ENCODE data around the gene EFHC1. TPM values are rescaled to one million over a fixed set of nuclear protein-coding genes. Genes with fewer than 3 reads are reported as not detected.

Gene EFHC1
- total and polyA plus RNA-seq, 2 of the 13 experiments (the other 11 are each of a cell fraction or from before 2014, with no cell fraction given), result 23.4 to 29.5 TPM

DNA sequence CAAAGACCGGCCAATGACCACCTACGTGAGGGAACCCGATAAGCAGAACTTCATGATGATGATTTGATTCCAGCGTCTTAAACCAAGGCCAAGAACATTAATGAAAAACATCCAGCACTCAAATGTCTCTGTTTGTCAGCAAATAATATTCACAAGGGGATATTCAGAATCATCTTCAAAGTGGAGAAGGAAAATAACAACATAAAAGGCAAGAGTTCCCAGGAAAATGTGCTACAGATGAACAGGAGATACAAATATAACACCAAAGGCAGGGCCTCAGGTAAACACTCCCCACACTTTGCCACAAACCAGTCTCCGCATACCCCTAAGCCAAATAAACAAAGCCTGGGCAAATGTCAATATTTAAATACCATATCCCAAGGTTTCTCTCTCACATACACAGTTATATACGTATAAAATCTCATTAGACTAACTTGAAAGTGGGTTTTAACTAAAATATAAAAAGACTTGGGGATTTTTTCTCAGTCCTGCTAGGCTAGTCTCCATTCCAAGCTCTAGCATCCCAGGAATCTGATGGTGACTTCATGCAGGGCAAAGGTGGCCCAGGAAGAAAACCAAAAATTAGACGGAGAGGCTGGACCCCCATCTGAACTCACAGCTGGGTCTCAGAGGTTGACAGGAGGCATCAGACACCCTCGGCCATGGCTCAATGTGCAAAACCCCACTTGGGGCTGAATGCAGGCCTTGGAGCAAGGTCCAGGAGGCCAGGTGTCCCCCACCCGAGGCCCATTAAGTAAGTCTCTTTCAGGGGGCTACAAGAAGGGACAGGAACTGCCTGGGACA lies 124.7 kb downstream of the EFHC1 start (continued):
- TF ChIP-seq, protein P1, sequence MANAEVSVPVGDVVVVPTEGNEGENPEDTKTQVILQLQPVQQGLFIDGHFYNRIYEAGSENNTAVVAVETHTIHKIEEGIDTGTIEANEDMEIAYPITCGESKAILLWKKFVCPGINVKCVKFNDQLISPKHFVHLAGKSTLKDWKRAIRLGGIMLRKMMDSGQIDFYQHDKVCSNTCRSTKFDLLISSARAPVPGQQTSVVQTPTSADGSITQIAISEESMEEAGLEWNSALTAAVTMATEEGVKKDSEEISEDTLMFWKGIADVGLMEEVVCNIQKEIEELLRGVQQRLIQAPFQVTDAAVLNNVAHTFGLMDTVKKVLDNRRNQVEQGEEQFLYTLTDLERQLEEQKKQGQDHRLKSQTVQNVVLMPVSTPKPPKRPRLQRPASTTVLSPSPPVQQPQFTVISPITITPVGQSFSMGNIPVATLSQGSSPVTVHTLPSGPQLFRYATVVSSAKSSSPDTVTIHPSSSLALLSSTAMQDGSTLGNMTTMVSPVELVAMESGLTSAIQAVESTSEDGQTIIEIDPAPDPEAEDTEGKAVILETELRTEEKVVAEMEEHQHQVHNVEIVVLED (CRISPR knock-in tag; IDR thresholded peaks at IDR 0.05; ENCODE audit: borderline replicate concordance), result peak; percentile 32; the same call in 1 of the 2 replicates
- TF ChIP-seq MEIS1 (CRISPR knock-in tag; IDR thresholded peaks at IDR 0.05; ENCODE audit: borderline replicate concordance) (peak; percentile 46; the same call in 1 of the 2 replicates), JUN (CRISPR knock-in tag; IDR thresholded peaks at IDR 0.05) (no peak), SKI (IDR thresholded peaks at IDR 0.05; ENCODE audit: partially characterized antibody) (no peak), POLR2G (IDR thresholded peaks at IDR 0.05; ENCODE audit: low read depth, low read length) (0 out of 2 replicates have a peak, but pooled peaks have one; percentile 13), CBX2 (IDR thresholded peaks at IDR 0.05; ENCODE audit: low read depth, low read length) (no peak), CBX2 (CRISPR knock-in tag; IDR thresholded peaks at IDR 0.05; ENCODE audit: low read depth) (no peak), KAT8 (CRISPR knock-in tag; IDR thresholded peaks at IDR 0.05) (peak; percentile 45), FOXA1 (IDR thresholded peaks at IDR 0.05) (peak; percentile 69; the same call in 1 of the 2 replicates), FOXA1 (CRISPR knock-in tag; IDR thresholded peaks at IDR 0.05) (peak; percentile 84), ZNF350 (CRISPR knock-in tag; IDR thresholded peaks at IDR 0.05; ENCODE audit: borderline replicate concordance, low read depth) (peak; percentile 43; the same call in 1 of the 2 replicates), NFKBIZ (CRISPR knock-in tag; IDR thresholded peaks at IDR 0.05) (0 out of 2 replicates have a peak, but pooled peaks have one; percentile 34), SRY (CRISPR knock-in tag; IDR thresholded peaks at IDR 0.05) (no peak), TBX3 (IDR thresholded peaks at IDR 0.05; ENCODE audit: borderline replicate concordance) (peak; percentile 62), NR2F6 (IDR thresholded peaks at IDR 0.05) (peak; percentile 66; the same call in 1 of the 2 replicates), NR2F6 (CRISPR knock-in tag; IDR thresholded peaks at IDR 0.05) (no peak; the same call in 1 of the 2 replicates), HES4 (CRISPR knock-in tag; IDR thresholded peaks at IDR 0.05; ENCODE audit: borderline replicate concordance) (no peak), ZNF780A (CRISPR knock-in tag; IDR thresholded peaks at IDR 0.05) (no peak), ZFP1 (CRISPR knock-in tag; IDR thresholded peaks at IDR 0.05) (no peak), PITX1 (CRISPR knock-in tag; IDR thresholded peaks at IDR 0.05) (no peak; the same call in 1 of the 2 replicates), DR1 (CRISPR knock-in tag; IDR thresholded peaks at IDR 0.05) (no peak; the same call in 1 of the 2 replicates), RARA (CRISPR knock-in tag; IDR thresholded peaks at IDR 0.05) (peak; percentile 71), CHD4 (IDR thresholded peaks at IDR 0.05; ENCODE audit: borderline replicate concordance, low read length) (peak; percentile 26; the same call in 1 of the 2 replicates)
- TF ChIP-seq, protein P2, sequence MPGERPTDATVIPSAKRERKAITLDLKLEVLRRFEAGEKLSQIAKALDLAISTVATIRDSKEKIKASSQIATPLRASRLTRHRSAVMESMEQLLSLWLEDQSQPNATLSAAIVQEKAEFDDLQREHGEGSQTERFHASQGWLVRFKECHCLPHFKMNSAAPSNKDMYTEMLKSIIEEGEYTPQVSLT (CRISPR knock-in tag; IDR thresholded peaks at IDR 0.05; ENCODE audit: borderline replicate concordance, low read depth), result 0 out of 2 replicates have a peak, but pooled peaks have one; percentile 11
- TF ChIP-seq, protein P3, sequence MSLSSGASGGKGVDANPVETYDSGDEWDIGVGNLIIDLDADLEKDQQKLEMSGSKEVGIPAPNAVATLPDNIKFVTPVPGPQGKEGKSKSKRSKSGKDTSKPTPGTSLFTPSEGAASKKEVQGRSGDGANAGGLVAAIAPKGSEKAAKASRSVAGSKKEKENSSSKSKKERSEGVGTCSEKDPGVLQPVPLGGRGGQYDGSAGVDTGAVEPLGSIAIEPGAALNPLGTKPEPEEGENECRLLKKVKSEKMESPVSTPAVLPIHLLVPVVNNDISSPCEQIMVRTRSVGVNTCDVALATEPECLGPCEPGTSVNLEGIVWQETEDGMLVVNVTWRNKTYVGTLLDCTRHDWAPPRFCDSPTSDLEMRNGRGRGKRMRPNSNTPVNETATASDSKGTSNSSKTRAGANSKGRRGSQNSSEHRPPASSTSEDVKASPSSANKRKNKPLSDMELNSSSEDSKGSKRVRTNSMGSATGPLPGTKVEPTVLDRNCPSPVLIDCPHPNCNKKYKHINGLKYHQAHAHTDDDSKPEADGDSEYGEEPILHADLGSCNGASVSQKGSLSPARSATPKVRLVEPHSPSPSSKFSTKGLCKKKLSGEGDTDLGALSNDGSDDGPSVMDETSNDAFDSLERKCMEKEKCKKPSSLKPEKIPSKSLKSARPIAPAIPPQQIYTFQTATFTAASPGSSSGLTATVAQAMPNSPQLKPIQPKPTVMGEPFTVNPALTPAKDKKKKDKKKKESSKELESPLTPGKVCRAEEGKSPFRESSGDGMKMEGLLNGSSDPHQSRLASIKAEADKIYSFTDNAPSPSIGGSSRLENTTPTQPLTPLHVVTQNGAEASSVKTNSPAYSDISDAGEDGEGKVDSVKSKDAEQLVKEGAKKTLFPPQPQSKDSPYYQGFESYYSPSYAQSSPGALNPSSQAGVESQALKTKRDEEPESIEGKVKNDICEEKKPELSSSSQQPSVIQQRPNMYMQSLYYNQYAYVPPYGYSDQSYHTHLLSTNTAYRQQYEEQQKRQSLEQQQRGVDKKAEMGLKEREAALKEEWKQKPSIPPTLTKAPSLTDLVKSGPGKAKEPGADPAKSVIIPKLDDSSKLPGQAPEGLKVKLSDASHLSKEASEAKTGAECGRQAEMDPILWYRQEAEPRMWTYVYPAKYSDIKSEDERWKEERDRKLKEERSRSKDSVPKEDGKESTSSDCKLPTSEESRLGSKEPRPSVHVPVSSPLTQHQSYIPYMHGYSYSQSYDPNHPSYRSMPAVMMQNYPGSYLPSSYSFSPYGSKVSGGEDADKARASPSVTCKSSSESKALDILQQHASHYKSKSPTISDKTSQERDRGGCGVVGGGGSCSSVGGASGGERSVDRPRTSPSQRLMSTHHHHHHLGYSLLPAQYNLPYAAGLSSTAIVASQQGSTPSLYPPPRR (CRISPR knock-in tag; IDR thresholded peaks at IDR 0.05; ENCODE audit: borderline replicate concordance), result peak; percentile 46; the same call in 1 of the 2 replicates
